GM12864 (cell line): ENCODE measurements around the gene NLRP3.
"Not testable (repeated sequence)": the region's sequence is repeated elsewhere in the genome, so short reads cannot be mapped to it uniquely, and the experiment has no call there.

ENCODE experiments used
- DNase-seq: peaks from one replicate; pipeline ENCODE4 v3.0.0-alpha.2; 2011; ENCODE audit warnings: low read depth
- H3K4me3 ChIP-seq: 2 replicates; pipeline ENCODE4 v1.5.1; 2011; ENCODE audit warnings: mild to moderate bottlenecking, low read depth, low read length, control low read depth
- CTCF ChIP-seq: IDR thresholded peaks from 2 replicates; pipeline ENCODE4 v1.5.1; 2011; ENCODE audit warnings: low read depth, mild to moderate bottlenecking, moderate library complexity, low read length, control low read depth, inconsistent platforms; ENCODE audit errors: missing control alignments

NLRP3 gene

GRCh38 chr1:247456021-247456420, 40.0 kb downstream of the NLRP3 start:
- no peak for TF ChIP-seq CTCF
- no peak for DNase-seq

GRCh38 chr1:247456914-247457639, 41.1 kb downstream of the NLRP3 start:
- DNase-seq = no peak
- no peak for TF ChIP-seq CTCF
- H3K4me3 ChIP-seq = no peak overlapping the region

More at GRCh38 chr1:247456021-247456420, 40.0 kb downstream of the NLRP3 start:
- no peak overlapping the region for H3K4me3 ChIP-seq

GRCh38 chr1:247459507-247459906, 43.5 kb downstream of the NLRP3 start:
- no peak for TF ChIP-seq CTCF
- H3K4me3 ChIP-seq = no peak overlapping the region
- no peak for DNase-seq

- DNase-seq = no peak
- H3K4me3 ChIP-seq = no peak overlapping the region
- TF ChIP-seq CTCF = no peak
Measured at GRCh38 chr1:247465796-247466195, 49.8 kb downstream of the NLRP3 start.

- no peak overlapping the region for H3K4me3 ChIP-seq
Measured at GRCh38 chr1:247467129-247467528, 51.2 kb downstream of the NLRP3 start.

GRCh38 chr1:247468481-247469140, 52.6 kb downstream of the NLRP3 start:
- H3K4me3 ChIP-seq = no peak overlapping the region
- TF ChIP-seq CTCF = no peak

More at GRCh38 chr1:247467129-247467528, 51.2 kb downstream of the NLRP3 start:
- no peak for TF ChIP-seq CTCF
- DNase-seq = no peak

GRCh38 chr1:247469141-247469535, 53.2 kb downstream of the NLRP3 start:
- no peak for DNase-seq
- no peak for TF ChIP-seq CTCF
- no peak overlapping the region for H3K4me3 ChIP-seq

More at GRCh38 chr1:247468481-247469140, 52.6 kb downstream of the NLRP3 start:
- no peak for DNase-seq

- not testable (repeated sequence) for H3K4me3 ChIP-seq, DNase-seq
Measured at GRCh38 chr1:247470942-247471429, 55.0 kb downstream of the NLRP3 start.
